ENCODE data around the gene LPP. TPM values are rescaled to one million over a fixed set of nuclear protein-coding genes. Genes with fewer than 3 reads are reported as not detected.

LPP gene
- total and polyA plus RNA-seq, 2 of the 4 experiments (the other 2 are of a cell fraction), result 16.0 to 130 TPM

DNA sequence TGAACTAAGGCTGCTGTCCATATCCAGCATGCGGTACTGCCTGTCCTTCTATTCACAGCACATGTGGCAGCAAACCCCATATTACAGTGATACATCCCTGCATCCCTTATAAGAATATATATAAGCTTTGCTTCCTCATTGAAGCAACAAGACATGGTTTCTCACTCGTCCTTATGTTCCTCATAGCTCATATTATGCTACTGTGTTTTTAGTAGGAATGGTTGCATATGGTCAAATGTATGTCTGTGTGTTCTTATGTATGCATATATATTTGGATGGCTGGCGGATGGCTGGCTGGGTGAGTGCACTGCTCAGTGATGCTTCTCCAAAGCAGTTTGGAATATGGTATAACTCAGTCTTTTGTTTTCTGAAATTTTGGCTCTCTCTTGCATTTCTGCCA is 254.9 kb downstream of the LPP start:
- no peak for DNase-seq
- TF ChIP-seq, protein P1, sequence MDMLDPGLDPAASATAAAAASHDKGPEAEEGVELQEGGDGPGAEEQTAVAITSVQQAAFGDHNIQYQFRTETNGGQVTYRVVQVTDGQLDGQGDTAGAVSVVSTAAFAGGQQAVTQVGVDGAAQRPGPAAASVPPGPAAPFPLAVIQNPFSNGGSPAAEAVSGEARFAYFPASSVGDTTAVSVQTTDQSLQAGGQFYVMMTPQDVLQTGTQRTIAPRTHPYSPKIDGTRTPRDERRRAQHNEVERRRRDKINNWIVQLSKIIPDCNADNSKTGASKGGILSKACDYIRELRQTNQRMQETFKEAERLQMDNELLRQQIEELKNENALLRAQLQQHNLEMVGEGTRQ (IDR thresholded peaks at IDR 0.05; ENCODE audit: low read depth, low read length), result no peak
- TF ChIP-seq, protein P2, sequence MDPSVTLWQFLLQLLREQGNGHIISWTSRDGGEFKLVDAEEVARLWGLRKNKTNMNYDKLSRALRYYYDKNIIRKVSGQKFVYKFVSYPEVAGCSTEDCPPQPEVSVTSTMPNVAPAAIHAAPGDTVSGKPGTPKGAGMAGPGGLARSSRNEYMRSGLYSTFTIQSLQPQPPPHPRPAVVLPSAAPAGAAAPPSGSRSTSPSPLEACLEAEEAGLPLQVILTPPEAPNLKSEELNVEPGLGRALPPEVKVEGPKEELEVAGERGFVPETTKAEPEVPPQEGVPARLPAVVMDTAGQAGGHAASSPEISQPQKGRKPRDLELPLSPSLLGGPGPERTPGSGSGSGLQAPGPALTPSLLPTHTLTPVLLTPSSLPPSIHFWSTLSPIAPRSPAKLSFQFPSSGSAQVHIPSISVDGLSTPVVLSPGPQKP (IDR thresholded peaks at IDR 0.05; ENCODE audit: borderline replicate concordance, low read depth, low read length), result no peak
- TF ChIP-seq, protein P3, sequence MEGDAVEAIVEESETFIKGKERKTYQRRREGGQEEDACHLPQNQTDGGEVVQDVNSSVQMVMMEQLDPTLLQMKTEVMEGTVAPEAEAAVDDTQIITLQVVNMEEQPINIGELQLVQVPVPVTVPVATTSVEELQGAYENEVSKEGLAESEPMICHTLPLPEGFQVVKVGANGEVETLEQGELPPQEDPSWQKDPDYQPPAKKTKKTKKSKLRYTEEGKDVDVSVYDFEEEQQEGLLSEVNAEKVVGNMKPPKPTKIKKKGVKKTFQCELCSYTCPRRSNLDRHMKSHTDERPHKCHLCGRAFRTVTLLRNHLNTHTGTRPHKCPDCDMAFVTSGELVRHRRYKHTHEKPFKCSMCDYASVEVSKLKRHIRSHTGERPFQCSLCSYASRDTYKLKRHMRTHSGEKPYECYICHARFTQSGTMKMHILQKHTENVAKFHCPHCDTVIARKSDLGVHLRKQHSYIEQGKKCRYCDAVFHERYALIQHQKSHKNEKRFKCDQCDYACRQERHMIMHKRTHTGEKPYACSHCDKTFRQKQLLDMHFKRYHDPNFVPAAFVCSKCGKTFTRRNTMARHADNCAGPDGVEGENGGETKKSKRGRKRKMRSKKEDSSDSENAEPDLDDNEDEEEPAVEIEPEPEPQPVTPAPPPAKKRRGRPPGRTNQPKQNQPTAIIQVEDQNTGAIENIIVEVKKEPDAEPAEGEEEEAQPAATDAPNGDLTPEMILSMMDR (conservative IDR thresholded peaks at IDR 0.05; ENCODE audit: low read depth, low read length), result no peak
- TF ChIP-seq NFE2L2 (IDR thresholded peaks at IDR 0.05; ENCODE audit: low read depth, low read length) (no peak), MAFK (IDR thresholded peaks at IDR 0.05; ENCODE audit: low read depth, low read length) (no peak), RFX5 (IDR thresholded peaks at IDR 0.05; ENCODE audit: low read depth, low read length) (no peak), MAZ (IDR thresholded peaks at IDR 0.05; ENCODE audit: borderline replicate concordance, low read depth, low read length) (no peak), BHLHE40 (IDR thresholded peaks at IDR 0.05; ENCODE audit: low read depth, low read length) (no peak), CEBPB (IDR thresholded peaks at IDR 0.05; ENCODE audit: low read depth, low read length) (no peak), POLR2A (IDR thresholded peaks at IDR 0.05; ENCODE audit: low read depth, low read length) (no peak), MXI1 (IDR thresholded peaks at IDR 0.05; ENCODE audit: borderline replicate concordance, low read depth, low read length) (no peak), FOS (IDR thresholded peaks at IDR 0.05; ENCODE audit: low read depth, low read length) (no peak), CHD1 (IDR thresholded peaks at IDR 0.05; ENCODE audit: low read depth, low read length) (no peak), RAD21 (IDR thresholded peaks at IDR 0.05; ENCODE audit: low read length) (no peak)
- Histone ChIP-seq H3K9me3 (ENCODE audit: control insufficient read depth, insufficient read depth, low read length) (no peaks in the 10 kb centered on the region), H2BK5ac (ENCODE audit: low read depth, low read length, poor library complexity, severe bottlenecking) (no peak overlapping the region), H3K56ac (ENCODE audit: extremely low read depth, insufficient read depth, low read length) (no peak overlapping the region), H4K20me1 (ENCODE audit: insufficient read depth, low read length) (peaks cover 38% of the 10 kb centered on the region; the same call in 1 of the 2 replicates), H2BK15ac (ENCODE audit: low read depth, low read length) (no peak overlapping the region), H3K27ac (ENCODE audit: insufficient read depth, low read length) (no peak overlapping the region), H2AK5ac (ENCODE audit: low read depth, low read length) (no peak overlapping the region), H3K23ac (ENCODE audit: low read depth, low read length) (no peak overlapping the region), H2AFZ (replicated peaks; ENCODE audit: low read length, poor library complexity) (no peak overlapping the region), H2AK9ac (replicated peaks; ENCODE audit: low read depth, low read length, poor library complexity) (no peak overlapping the region), H3K9me1 (ENCODE audit: insufficient read depth, low read length) (peaks cover 22% of the 10 kb centered on the region), H3K9ac (ENCODE audit: low read depth, low read length) (no peak overlapping the region), H2BK20ac (ENCODE audit: low read depth, low read length) (no peak overlapping the region), H3K4me2 (ENCODE audit: low read depth, low read length) (no peak overlapping the region), H3K79me1 (ENCODE audit: low read depth in 1 of 2, low read length in 2 of 2) (peaks cover 39 to 72% of the 10 kb centered on the region in 2 experiments), H4K8ac (ENCODE audit: low read depth in 2 of 2, low read length in 2 of 2) (no peak overlapping the region), H4K5ac (ENCODE audit: low read depth, low read length) (no peak overlapping the region), H3K27me3 (ENCODE audit: control insufficient read depth, insufficient read depth, low read length) (no peaks in the 10 kb centered on the region), H2BK120ac (ENCODE audit: low read depth, low read length) (no peak overlapping the region), H3K4me1 (ENCODE audit: control insufficient read depth, insufficient read depth, low read length) (no peaks in the 10 kb centered on the region), H3K36me3 (ENCODE audit: control insufficient read depth, insufficient read depth, low read length) (peaks cover 17% of the 10 kb centered on the region), H3K4ac (ENCODE audit: low read depth, low read length) (no peak overlapping the region), H3K4me3 (ENCODE audit: insufficient read depth, low read depth, low read length) (no peak overlapping the region), H3K18ac (ENCODE audit: low read depth, low read length) (no peak overlapping the region), H3K14ac (replicated peaks; ENCODE audit: low read depth, low read length) (no peak overlapping the region), H4K91ac (ENCODE audit: insufficient read depth, low read depth, low read length) (no peak overlapping the region)
- in situ Hi-C loops (cut with MboI; ENCODE audit: low sequenced_read_pairs) (loop anchor here (25.0 kb wide), 1 partner anchor 672 kb away; the partner anchor contains the start of gene BCL6), intact Hi-C loops (cut with micrococcal nuclease) (no loop called here), dilution Hi-C loops (cut with HindIII; ENCODE audit: low sequenced_read_pairs, unreplicated experiment) (no loop called here)
- ChIA-PET CTCF (interaction anchor here (0.9 kb wide), 1 partner anchor 12 kb away, joined by 4 read pairs; no protein-coding TSS in a partner anchor), POLR2A (ENCODE audit: unreplicated experiment) (no interaction called here)
- no peak for ATAC-seq (ENCODE audit: low read depth)
- BruUV-seq (replicated peaks), result no TSS peak
- no CpG with 5 or more reads among the region's 3 CpGs for WGBS, 2 experiments (ENCODE audit: extremely low coverage in 2 of 2, insufficient read length in 1 of 2)
